Neural crest cell (in vitro differentiated cells): ENCODE measurements around the gene MYBPHL. TPM values are rescaled to one million over a fixed set of nuclear protein-coding genes. Genes with fewer than 3 reads are reported as not detected.

Experiments used
- DNase-seq: peaks from one replicate; pipeline ENCODE4 v3.0.0; 2021; ENCODE audit warnings: low read depth, mixed read lengths, low spot score
- H3K27ac Mint-ChIP-seq: one replicate; pipeline ENCODE4 v1.8.0; 2021; ENCODE audit warnings: mild to moderate bottlenecking, mixed read lengths; ENCODE audit not compliant: unreplicated experiment
- H3K27me3 Mint-ChIP-seq: 2 replicates; pipeline ENCODE4 v1.8.0; 2021; ENCODE audit warnings: low read depth, mild to moderate bottlenecking, mixed read lengths
- H3K36me3 Mint-ChIP-seq: 2 replicates; pipeline ENCODE4 v1.8.0; 2021; ENCODE audit warnings: low read depth, mild to moderate bottlenecking, mixed read lengths
- H3K4me1 Mint-ChIP-seq: 2 replicates; pipeline ENCODE4 v1.8.0; 2021; ENCODE audit warnings: mixed read lengths
- H3K4me3 Mint-ChIP-seq: one replicate; pipeline ENCODE4 v1.8.0; 2021; ENCODE audit warnings: mild to moderate bottlenecking, mixed read lengths
- H3K9me3 Mint-ChIP-seq: 2 replicates; pipeline ENCODE4 v1.8.0; 2021; ENCODE audit warnings: mixed read lengths
- total RNA-seq: library from RNA; stranded (reverse); gene quantifications from 2 replicates; pipeline ENCODE4 v1.2.1, GENCODE V29; 2021
- TF ChIP-seq, protein P1 (sequence below): fragments of 200-600 bp; sonication (generic); conservative IDR thresholded peaks from 2 replicates; pipeline ENCODE4 v1.5.0; 2021; ENCODE audit warnings: antibody characterized with exemption, mild to moderate bottlenecking

Gene MYBPHL
- total RNA-seq, 1 donor from 2014 or later: 0.82 TPM

- H3K4me3 Mint-ChIP-seq: no peak overlapping the region
- no peaks in the 10 kb centered on the region for H3K27me3 Mint-ChIP-seq
- DNase-seq: no peak
- no peak overlapping the region for H3K27ac Mint-ChIP-seq
- H3K4me1 Mint-ChIP-seq: peaks cover 24% of the 10 kb centered on the region
- no peaks in the 10 kb centered on the region for H3K9me3 Mint-ChIP-seq
- no peaks in the 10 kb centered on the region for H3K36me3 Mint-ChIP-seq
- TF ChIP-seq, protein P1, sequence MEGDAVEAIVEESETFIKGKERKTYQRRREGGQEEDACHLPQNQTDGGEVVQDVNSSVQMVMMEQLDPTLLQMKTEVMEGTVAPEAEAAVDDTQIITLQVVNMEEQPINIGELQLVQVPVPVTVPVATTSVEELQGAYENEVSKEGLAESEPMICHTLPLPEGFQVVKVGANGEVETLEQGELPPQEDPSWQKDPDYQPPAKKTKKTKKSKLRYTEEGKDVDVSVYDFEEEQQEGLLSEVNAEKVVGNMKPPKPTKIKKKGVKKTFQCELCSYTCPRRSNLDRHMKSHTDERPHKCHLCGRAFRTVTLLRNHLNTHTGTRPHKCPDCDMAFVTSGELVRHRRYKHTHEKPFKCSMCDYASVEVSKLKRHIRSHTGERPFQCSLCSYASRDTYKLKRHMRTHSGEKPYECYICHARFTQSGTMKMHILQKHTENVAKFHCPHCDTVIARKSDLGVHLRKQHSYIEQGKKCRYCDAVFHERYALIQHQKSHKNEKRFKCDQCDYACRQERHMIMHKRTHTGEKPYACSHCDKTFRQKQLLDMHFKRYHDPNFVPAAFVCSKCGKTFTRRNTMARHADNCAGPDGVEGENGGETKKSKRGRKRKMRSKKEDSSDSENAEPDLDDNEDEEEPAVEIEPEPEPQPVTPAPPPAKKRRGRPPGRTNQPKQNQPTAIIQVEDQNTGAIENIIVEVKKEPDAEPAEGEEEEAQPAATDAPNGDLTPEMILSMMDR: no peak
Measured at GRCh38 chr1:109304226-109304920, 2.4 kb downstream of the MYBPHL start.

GRCh38 chr1:109301874-109302273 is 4.9 kb downstream of the MYBPHL start:
- Mint-ChIP-seq H3K27me3 (no peaks in the 10 kb centered on the region), H3K4me3 (no peak overlapping the region), H3K9me3 (no peaks in the 10 kb centered on the region), H3K36me3 (no peaks in the 10 kb centered on the region), H3K4me1 (peaks cover 30% of the 10 kb centered on the region), H3K27ac (no peak overlapping the region)
- no peak for DNase-seq
- TF ChIP-seq, protein P1: no peak

GRCh38 chr1:109300650-109301151 is 6.1 kb downstream of the MYBPHL start:
- Mint-ChIP-seq H3K27ac (no peak overlapping the region), H3K36me3 (no peaks in the 10 kb centered on the region), H3K4me3 (no peak overlapping the region), H3K27me3 (no peaks in the 10 kb centered on the region), H3K9me3 (no peaks in the 10 kb centered on the region), H3K4me1 (peaks cover 22% of the 10 kb centered on the region)
- TF ChIP-seq, protein P1: no peak
- DNase-seq: no peak

DNA sequence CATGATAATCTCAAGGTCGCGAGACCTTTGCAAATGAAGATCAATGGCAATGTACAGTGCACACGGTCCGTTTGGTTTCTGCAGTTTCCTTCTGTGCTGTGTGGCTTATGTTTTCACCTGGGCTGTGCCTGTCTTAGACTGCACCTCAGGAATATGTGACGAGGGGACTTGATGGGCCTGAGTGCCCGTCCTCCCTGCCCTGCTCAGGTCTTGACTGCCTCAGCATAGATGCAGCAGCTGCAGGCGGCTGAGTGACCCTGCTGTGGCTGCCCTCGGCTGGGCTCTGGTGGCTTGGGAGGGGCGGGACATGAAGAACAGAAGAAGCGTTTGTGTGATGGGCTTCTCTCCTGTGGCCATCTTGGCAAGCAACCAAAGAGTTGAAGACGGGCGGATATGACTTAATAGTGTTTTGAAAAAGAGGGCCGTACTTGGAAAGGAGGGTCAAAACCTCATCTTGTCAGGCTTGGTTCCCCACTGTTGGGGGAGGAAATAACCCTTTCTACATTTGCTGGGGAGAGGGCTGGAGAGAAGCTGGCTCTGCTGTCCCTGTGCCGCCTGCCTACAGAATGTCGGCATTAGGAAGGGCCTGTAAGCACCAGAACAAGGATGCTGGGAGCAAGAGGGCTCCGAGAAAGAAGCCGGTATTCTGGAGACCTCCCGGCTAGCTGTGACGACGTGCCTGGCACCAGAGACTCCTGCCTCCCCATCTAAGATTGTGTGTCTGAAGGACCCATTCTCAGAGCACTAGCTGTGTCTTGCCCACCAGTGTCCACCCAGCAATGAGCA is 7.1 kb downstream of the MYBPHL start:
- TF ChIP-seq, protein P1: no peak
- DNase-seq: peak; percentile 20
- Mint-ChIP-seq H3K27ac (peak overlapping the region; percentile 6), H3K9me3 (no peaks in the 10 kb centered on the region), H3K36me3 (no peaks in the 10 kb centered on the region), H3K4me3 (peak overlapping the region; percentile 7), H3K27me3 (no peaks in the 10 kb centered on the region), H3K4me1 (peaks cover 19% of the 10 kb centered on the region)

GRCh38 chr1:109298666-109299557 is 7.9 kb downstream of the MYBPHL start:
- Mint-ChIP-seq H3K4me3 (no peak overlapping the region), H3K36me3 (no peaks in the 10 kb centered on the region), H3K27me3 (no peaks in the 10 kb centered on the region), H3K9me3 (no peaks in the 10 kb centered on the region), H3K27ac (peak overlapping the region; percentile 92), H3K4me1 (peaks cover 19% of the 10 kb centered on the region)
- TF ChIP-seq, protein P1: no peak
- no peak for DNase-seq
